ENCODE measurements around the gene ZNF724. TPM values are rescaled to one million over a fixed set of nuclear protein-coding genes. Genes with fewer than 3 reads are reported as not detected.
"Not testable (repeated sequence)": the region's sequence is repeated elsewhere in the genome, so short reads cannot be mapped to it uniquely, and the experiment has no call there.

Gene ZNF724
- total and polyA plus RNA-seq, 8 donors = 0.11 to 2.2 (median 0.60) TPM; not detected in 1

DNA sequence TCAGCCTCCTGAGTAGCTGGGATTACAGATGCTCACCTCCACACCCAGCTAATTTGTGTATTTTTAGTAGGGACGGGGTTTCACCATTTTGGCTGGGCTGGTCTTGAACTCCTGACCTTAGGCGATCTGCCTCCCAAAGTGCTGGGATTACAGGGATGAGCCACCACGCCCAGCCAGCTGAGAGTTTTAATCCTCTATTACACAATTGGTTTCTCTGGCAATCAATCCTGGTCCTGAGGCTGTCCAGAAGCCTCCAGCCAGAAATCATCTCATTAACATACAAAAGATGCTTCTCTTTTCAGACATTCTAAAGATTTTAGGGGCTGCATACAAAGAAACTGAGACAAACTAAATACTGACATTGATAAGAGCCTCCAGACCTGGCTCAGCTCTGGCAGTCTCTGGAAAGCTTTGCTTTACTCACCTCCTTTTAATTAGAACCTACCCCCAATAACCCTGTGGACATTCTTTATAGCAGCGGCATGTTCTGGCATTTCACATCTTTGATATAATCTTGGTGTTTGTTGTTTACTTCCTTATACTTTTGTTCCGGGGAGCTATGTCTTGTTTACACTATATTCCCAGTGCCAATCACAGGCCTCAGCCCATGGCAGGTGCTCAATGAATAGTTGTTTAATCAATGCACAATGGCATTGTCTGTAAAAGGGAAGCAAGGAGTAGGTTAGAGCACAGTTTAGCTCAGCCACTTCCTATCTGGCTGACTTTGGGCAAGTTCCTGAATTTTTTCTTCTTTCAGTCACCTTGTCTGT is 4.1 kb upstream of the ZNF724 start:
- H3K27ac ChIP-seq = no peak overlapping the region
- H3K27me3 ChIP-seq = no peaks in the 10 kb centered on the region
- intact Hi-C loops (cut with DNase I) = no loop called here
- DNase-seq (no peak), ATAC-seq (no peak), FAIRE-seq (no peak)
- 20 to 25% methylated on average over 5 of the region's 5 CpGs for WGBS, 2 donors
- H3K4me3 ChIP-seq = no peak overlapping the region
- TF ChIP-seq CTCF (IDR thresholded peaks at IDR 0.05) = no peak
- peaks cover 0 to 4% (median 0%) of the 10 kb centered on the region in 3 donors for H3K36me3 ChIP-seq
- no peaks in the 10 kb centered on the region for H3K9me3 ChIP-seq
- no peaks in the 10 kb centered on the region for H3K4me1 ChIP-seq

GRCh38 chr19:23253256-23253655 is 3.1 kb upstream of the ZNF724 start:
- H3K36me3 ChIP-seq; H3K4me1 ChIP-seq; FAIRE-seq; H3K27me3 ChIP-seq; H3K4me3 ChIP-seq; ATAC-seq; DNase-seq; H3K27ac ChIP-seq; H3K9me3 ChIP-seq; intact Hi-C loops (cut with DNase I): not testable (repeated sequence)
- WGBS, 2 donors = 59 to 74% methylated on average over 3 of the region's 3 CpGs

- intact Hi-C loops (cut with DNase I) = no loop called here
Measured at GRCh38 chr19:23241419-23241818, 8.8 kb downstream of the ZNF724 start.

GRCh38 chr19:23222998-23223652 is 27.1 kb downstream of the ZNF724 start:
- intact Hi-C loops (cut with DNase I) = no loop called here
- no peak for FAIRE-seq
- no peak for TF ChIP-seq CTCF (IDR thresholded peaks at IDR 0.05)
- H3K9me3 ChIP-seq = peaks cover 0 to 15% (median 0%) of the 10 kb centered on the region in 4 donors
- ATAC-seq = no peak
- H3K4me1 ChIP-seq = no peaks in the 10 kb centered on the region
- no peak overlapping the region for H3K4me3 ChIP-seq
- no peak overlapping the region for H3K27ac ChIP-seq
- H3K36me3 ChIP-seq = peaks cover 0 to 14% (median 0%) of the 10 kb centered on the region in 3 donors
- H3K27me3 ChIP-seq = no peaks in the 10 kb centered on the region
- DNase-seq = no peak
- WGBS, 2 donors = 89 to 95% methylated on average over 3 of the region's 3 CpGs

More at GRCh38 chr19:23241419-23241818, 8.8 kb downstream of the ZNF724 start:
- Histone ChIP-seq H3K4me3 (no peak overlapping the region), H3K4me1 (no peaks in the 10 kb centered on the region), H3K27me3 (no peaks in the 10 kb centered on the region), H3K36me3 (no peaks in the 10 kb centered on the region), H3K9me3 (no peaks in the 10 kb centered on the region), H3K27ac (no peak overlapping the region)
- no peak for TF ChIP-seq CTCF (IDR thresholded peaks at IDR 0.05)
- 94 to 95% methylated on average over 1 of the region's 1 CpG for WGBS, 2 donors
- DNase-seq = no peak
- no peak for FAIRE-seq
- ATAC-seq = no peak

DNA sequence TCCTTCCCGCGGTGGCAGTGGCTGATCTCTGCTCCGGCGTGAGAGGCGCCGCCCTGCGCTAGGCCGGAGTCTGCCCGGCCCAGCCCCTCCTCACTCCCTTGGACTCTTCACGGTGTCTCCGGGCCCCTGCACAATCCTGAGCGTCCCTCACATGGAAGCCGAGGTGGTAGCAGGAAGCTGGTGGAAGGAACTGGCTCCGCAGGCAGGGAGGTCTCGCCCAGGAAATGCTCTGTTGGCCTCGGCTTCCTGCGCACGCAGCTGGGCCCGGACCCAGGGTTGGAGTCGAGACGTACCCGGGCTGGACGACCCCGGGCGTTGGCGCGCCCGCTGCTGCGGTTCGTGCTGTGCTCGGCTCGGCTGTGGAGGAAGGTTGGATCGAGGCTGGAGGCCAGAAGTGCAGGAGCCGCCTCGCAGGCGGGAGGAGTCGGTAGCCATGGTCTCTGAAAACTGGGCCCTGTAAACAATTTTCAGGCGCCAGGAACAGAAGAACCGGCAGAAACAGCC is 46.3 kb downstream of the ZNF724 start:
- Histone ChIP-seq H3K4me1 (no peaks in the 10 kb centered on the region), H3K4me3 (no peak overlapping the region), H3K36me3 (no peaks in the 10 kb centered on the region), H3K27ac (no peak overlapping the region), H3K9me3 (no peaks in the 10 kb centered on the region), H3K27me3 (no peaks in the 10 kb centered on the region)
- WGBS, 2 donors = 8 to 9% methylated on average over 39 of the region's 39 CpGs
- no peak for TF ChIP-seq CTCF (IDR thresholded peaks at IDR 0.05)
- no peak for ATAC-seq
- DNase-seq = peak in 1 of 6 donors; percentile 50
- FAIRE-seq = no peak
- intact Hi-C loops (cut with DNase I) = no loop called here

Data from pancreas (tissue), 10 donors.